Gastroesophageal sphincter (tissue), 4 donors: ENCODE data around the gene SSX7. TPM values are rescaled to one million over a fixed set of nuclear protein-coding genes. Genes with fewer than 3 reads are reported as not detected.

Source experiments
- ATAC-seq: fragments of 150-250 bp; one replicate; pipeline ENCODE4 v1.9.1; 2016; ENCODE audit warnings: mild to moderate bottlenecking, moderate library complexity
- H3K27ac ChIP-seq, 4 donors: fragments of 200-600 bp; sonication (generic) in 3 of 4; 1 replicate in 3 of 4; 2 replicates in 1 of 4; pipeline ENCODE4 v1.5.1; 2016 to 2019
- H3K27me3 ChIP-seq: fragments of 200-600 bp; sonication (generic); one replicate; pipeline ENCODE4 v1.5.1; 2019
- H3K36me3 ChIP-seq, 2 donors: fragments of 200-600 bp; sonication (generic); one replicate each; pipeline ENCODE4 v1.5.1; 2019; ENCODE audit warnings: control low read depth in 1 of 2
- H3K4me1 ChIP-seq, 3 donors: fragments of 200-600 bp; sonication (generic); 1 replicate in 2 of 3; 2 replicates in 1 of 3; pipeline ENCODE4 v1.5.1; 2016 to 2019; ENCODE audit warnings: control low read depth in 2 of 3
- H3K4me3 ChIP-seq, 2 donors: fragments of 200-600 bp; sonication (generic); one replicate each; pipeline ENCODE4 v1.5.1; 2019; ENCODE audit warnings: mild to moderate bottlenecking in 1 of 2, moderate library complexity in 1 of 2
- H3K9me3 ChIP-seq, 3 donors: fragments of 200-600 bp; sonication (generic); one replicate each; pipeline ENCODE4 v1.5.1; 2017 to 2019; ENCODE audit warnings: control low read depth in 2 of 3
- EP300 ChIP-seq: sonication (generic); formaldehyde crosslinking; IDR thresholded peaks from one replicate; pipeline ENCODE4 v1.6.1; 2017; ENCODE audit warnings: antibody characterized with exemption, mild to moderate bottlenecking
- POLR2A ChIP-seq, 2 donors: fragments of 450-650 bp; IDR thresholded peaks; one replicate each; pipeline ENCODE4 v1.6.1; 2017; ENCODE audit warnings: antibody characterized with exemption in 2 of 2, mild to moderate bottlenecking in 2 of 2, moderate library complexity in 1 of 2
- POLR2AphosphoS5 ChIP-seq: sonication (generic); formaldehyde crosslinking; IDR thresholded peaks from one replicate; pipeline ENCODE4 v1.6.1; 2017; ENCODE audit warnings: antibody characterized with exemption
- WGBS, 2 donors: methylation state at CpG; one replicate each; pipeline ENCODE4 v1.1.5; 2018; ENCODE audit warnings: low coverage in 1 of 2; 5-methylcytosine and 5-hydroxymethylcytosine counted together
- small RNA-seq, 4 donors: library from RNA; depleted of rRNA; stranded (forward); fragments of <200 nt; gene quantifications; one replicate each; pipeline ENCODE3, GENCODE V24; 2016
- total RNA-seq, 4 donors: library from RNA; depleted of rRNA; stranded (reverse); fragments of >200 nt; gene quantifications; one replicate each; pipeline ENCODE4 v1.1.0, GENCODE V29; 2016
- TF ChIP-seq, protein P1 (sequence below), 4 experiments: fragments of 200-600 bp in 2 of 4; fragments of 450-650 bp in 2 of 4; sonication (generic) in 1 of 4; IDR thresholded peaks; one replicate each; pipeline ENCODE4 v1.5.1; 2017 to 2019; ENCODE audit warnings: antibody characterized with exemption in 4 of 4, mild to moderate bottlenecking in 2 of 4, moderate library complexity in 2 of 4

The SSX7 gene
- total RNA-seq, 4 donors from 2014 or later: not detected

DNA sequence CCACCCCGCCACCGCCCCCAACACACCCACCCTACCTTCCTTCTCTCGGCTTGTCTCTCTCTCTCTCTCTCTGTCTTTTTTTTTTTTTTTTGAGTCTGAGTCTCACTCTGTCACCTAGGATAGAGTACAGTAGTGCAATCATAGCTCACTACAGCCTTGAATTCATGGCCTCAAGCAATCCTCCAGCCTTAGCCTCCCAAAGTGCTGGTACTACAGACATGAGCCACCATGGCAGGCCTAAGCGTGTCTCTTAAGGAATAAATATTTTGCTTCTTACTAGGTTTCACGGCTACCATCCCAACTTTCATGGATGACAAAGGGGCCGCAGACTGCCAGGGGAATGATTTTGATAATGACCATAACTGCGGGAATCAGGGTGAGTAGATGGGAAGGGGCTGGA is 55.8 kb downstream of the SSX7 start:
- no peaks in the 10 kb centered on the region for H3K4me1 ChIP-seq
- WGBS, 2 donors: no CpG with 5 or more reads among the region's 7 CpGs
- TF ChIP-seq, protein P1, sequence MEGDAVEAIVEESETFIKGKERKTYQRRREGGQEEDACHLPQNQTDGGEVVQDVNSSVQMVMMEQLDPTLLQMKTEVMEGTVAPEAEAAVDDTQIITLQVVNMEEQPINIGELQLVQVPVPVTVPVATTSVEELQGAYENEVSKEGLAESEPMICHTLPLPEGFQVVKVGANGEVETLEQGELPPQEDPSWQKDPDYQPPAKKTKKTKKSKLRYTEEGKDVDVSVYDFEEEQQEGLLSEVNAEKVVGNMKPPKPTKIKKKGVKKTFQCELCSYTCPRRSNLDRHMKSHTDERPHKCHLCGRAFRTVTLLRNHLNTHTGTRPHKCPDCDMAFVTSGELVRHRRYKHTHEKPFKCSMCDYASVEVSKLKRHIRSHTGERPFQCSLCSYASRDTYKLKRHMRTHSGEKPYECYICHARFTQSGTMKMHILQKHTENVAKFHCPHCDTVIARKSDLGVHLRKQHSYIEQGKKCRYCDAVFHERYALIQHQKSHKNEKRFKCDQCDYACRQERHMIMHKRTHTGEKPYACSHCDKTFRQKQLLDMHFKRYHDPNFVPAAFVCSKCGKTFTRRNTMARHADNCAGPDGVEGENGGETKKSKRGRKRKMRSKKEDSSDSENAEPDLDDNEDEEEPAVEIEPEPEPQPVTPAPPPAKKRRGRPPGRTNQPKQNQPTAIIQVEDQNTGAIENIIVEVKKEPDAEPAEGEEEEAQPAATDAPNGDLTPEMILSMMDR (IDR thresholded peaks at IDR 0.05): no peak
- no peak for TF ChIP-seq POLR2A (IDR thresholded peaks at IDR 0.05)
- no peak for TF ChIP-seq POLR2AphosphoS5
- no peak for TF ChIP-seq EP300

DNA sequence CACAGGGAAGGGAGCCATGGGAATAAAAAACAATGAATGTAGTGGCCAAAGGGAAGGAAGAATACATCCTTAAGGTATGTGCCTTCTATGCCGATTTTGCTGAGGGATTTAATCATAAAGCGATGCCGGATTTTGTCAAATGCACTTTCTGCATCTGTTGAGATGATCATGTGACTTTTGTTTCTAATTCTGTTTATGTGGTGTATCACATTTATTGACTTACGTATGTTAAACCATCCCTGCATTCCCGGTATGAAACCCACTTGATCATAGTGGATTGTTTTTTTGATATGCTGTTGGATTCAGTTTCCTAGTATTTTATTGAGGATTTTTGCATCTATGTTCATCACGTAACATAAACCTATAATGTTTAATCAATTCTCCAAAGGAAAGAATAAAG is 60.0 kb downstream of the SSX7 start:
- no peak for ATAC-seq

More for the DNA sequence above, 55.8 kb downstream of the SSX7 start:
- Histone ChIP-seq H3K27ac (no peak overlapping the region), H3K36me3 (no peaks in the 10 kb centered on the region), H3K27me3 (no peaks in the 10 kb centered on the region), H3K4me3 (no peak overlapping the region), H3K9me3 (no peaks in the 10 kb centered on the region)
- no peak for ATAC-seq

More for the DNA sequence above, 60.0 kb downstream of the SSX7 start:
- H3K36me3 ChIP-seq: no peaks in the 10 kb centered on the region
- H3K4me3 ChIP-seq: no peak overlapping the region
- no peaks in the 10 kb centered on the region for H3K9me3 ChIP-seq
- no peaks in the 10 kb centered on the region for H3K27me3 ChIP-seq
- H3K4me1 ChIP-seq: no peaks in the 10 kb centered on the region
- TF ChIP-seq POLR2AphosphoS5 (no peak), EP300 (no peak), POLR2A (IDR thresholded peaks at IDR 0.05) (no peak)
- TF ChIP-seq, protein P1 (IDR thresholded peaks at IDR 0.05): no peak
- 90 to 93% methylated on average over 3 to 6 of the region's 6 CpGs for WGBS, 2 donors
- no peak overlapping the region for H3K27ac ChIP-seq

Small RNA genes within 50 kb of the gene (small RNA-seq; reads per million reads assigned to genes)
- 0 reads per million in 4 donors for gene AL450023.3
- gene RNA5SP504: 0 reads per million in 4 donors

Other genes starting within 250 kb of the SSX7 start
- gene XAGE1A, start 159.1 kb downstream of the SSX7 start, total RNA-seq: not detected
- not detected for gene XAGE1B, start 137.8 kb downstream of the SSX7 start, total RNA-seq
- gene SSX2, start 52.3 kb upstream of the SSX7 start, total RNA-seq: not detected
- not detected for gene SSX2B, start 96.4 kb upstream of the SSX7 start, total RNA-seq
- not detected for gene SPANXN5, start 142.5 kb upstream of the SSX7 start, total RNA-seq
- not detected for gene XAGE5, start 156.4 kb upstream of the SSX7 start, total RNA-seq
- not detected for gene XAGE3, start 213.2 kb upstream of the SSX7 start, total RNA-seq
- 10 to 100 TPM in 3 of 4 donors, 1 to 10 TPM in 1; 9.4 to 25.7 (median 17.0) TPM for gene FAM156B, start 242.4 kb upstream of the SSX7 start, total RNA-seq